ENCODE data around the gene KCNA10. TPM values are rescaled to one million over a fixed set of nuclear protein-coding genes. Genes with fewer than 3 reads are reported as not detected.

The KCNA10 gene
- total RNA-seq, 4 donors from 2014 or later: not detected

- Histone ChIP-seq H3K27ac (no peak overlapping the region), H3K9me3 (no peaks in the 10 kb centered on the region), H3K4me3 (no peak overlapping the region), H3K36me3 (no peaks in the 10 kb centered on the region), H3K27me3 (peaks cover 19% of the 10 kb centered on the region), H3K4me1 (peaks cover 0 to 6% (median 3%) of the 10 kb centered on the region in 4 donors)
- in situ Hi-C loops (cut with MboI; ENCODE audit: low pct_ligation_motif_present in 1 of 4, low pct_unique_long_range_greater_than_20kb in 1 of 4, low sequenced_read_pairs in 3 of 4): no loop called here
- WGBS, 2 donors (ENCODE audit: low coverage in 1 of 2): 43 to 69% methylated on average over 3 to 4 of the region's 4 CpGs
- DNase-seq: no peak
- TF ChIP-seq EP300 (IDR thresholded peaks at IDR 0.05; ENCODE audit: low read depth) (no peak), CTCF (IDR thresholded peaks at IDR 0.05) (no peak), POLR2AphosphoS5 (IDR thresholded peaks at IDR 0.05) (no peak), POLR2A (IDR thresholded peaks at IDR 0.05) (no peak)
- intact Hi-C loops (cut with DNase I; ENCODE audit: low total_unique reads): no loop called here
Measured at GRCh38 chr1:110523011-110523410, 4.0 kb upstream of the KCNA10 start.

DNA sequence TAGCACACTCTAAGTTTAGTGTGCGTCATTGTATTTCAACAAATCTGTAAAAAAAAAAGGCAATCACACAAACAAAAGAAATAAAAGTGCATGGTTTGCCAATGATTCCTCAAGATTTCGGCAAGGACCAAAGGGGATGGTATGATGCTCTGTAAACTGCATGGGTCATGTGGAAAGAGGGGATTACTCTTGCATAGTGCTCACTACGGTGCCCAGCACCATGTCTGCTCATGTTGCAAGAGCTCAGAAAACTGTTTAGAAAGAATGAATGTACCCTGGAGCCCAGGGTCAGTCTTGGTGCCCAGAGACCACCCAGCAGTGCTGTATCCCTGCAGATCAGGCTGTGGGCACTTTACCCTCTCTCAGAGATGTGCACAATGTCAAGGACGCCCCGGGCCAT is 3.6 kb upstream of the KCNA10 start:
- no peak for TF ChIP-seq CTCF (IDR thresholded peaks at IDR 0.05)
- TF ChIP-seq POLR2AphosphoS5 (IDR thresholded peaks at IDR 0.05): no peak
- TF ChIP-seq EP300 (IDR thresholded peaks at IDR 0.05; ENCODE audit: low read depth): no peak
- no peak for TF ChIP-seq POLR2A (IDR thresholded peaks at IDR 0.05)
- peaks cover 19% of the 10 kb centered on the region for H3K27me3 ChIP-seq
- in situ Hi-C loops (cut with MboI; ENCODE audit: low pct_ligation_motif_present in 1 of 4, low pct_unique_long_range_greater_than_20kb in 1 of 4, low sequenced_read_pairs in 3 of 4) (no loop called here), intact Hi-C loops (cut with DNase I; ENCODE audit: low total_unique reads) (no loop called here)
- no peak overlapping the region for H3K27ac ChIP-seq
- H3K4me1 ChIP-seq: peaks cover 0 to 6% (median 3%) of the 10 kb centered on the region in 4 donors
- no peaks in the 10 kb centered on the region for H3K9me3 ChIP-seq
- no peak for DNase-seq
- no peak overlapping the region for H3K4me3 ChIP-seq
- WGBS, 2 donors (ENCODE audit: low coverage in 1 of 2): 65 to 80% methylated on average over 2 to 5 of the region's 5 CpGs
- H3K36me3 ChIP-seq: no peaks in the 10 kb centered on the region

DNA sequence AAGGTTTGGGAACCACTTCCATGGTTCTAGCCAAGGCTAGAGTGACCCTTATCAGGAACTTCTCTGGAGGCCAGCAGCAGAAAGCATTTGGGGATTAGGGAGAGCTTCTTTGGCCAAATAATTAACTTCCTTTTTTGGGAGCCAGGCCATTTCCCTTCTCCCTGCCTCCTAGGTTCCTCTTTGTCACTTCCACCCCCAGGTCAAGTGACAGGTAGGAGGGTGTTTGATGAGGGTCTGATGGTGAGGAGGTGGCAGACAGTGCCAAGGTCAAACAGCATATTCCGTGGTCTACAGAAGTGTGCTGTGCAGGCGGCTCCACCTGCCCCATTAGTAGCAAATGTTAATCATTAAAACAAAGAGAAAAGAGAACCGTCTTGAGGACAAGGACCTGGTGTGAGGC is 1.9 kb upstream of the KCNA10 start:
- peaks cover 0 to 6% (median 3%) of the 10 kb centered on the region in 4 donors for H3K4me1 ChIP-seq
- no peak for TF ChIP-seq CTCF (IDR thresholded peaks at IDR 0.05)
- no peak for TF ChIP-seq EP300 (IDR thresholded peaks at IDR 0.05; ENCODE audit: low read depth)
- no peak for TF ChIP-seq POLR2A (IDR thresholded peaks at IDR 0.05)
- TF ChIP-seq POLR2AphosphoS5 (IDR thresholded peaks at IDR 0.05): no peak
- intact Hi-C loops (cut with DNase I; ENCODE audit: low total_unique reads): no loop called here
- H3K27ac ChIP-seq: no peak overlapping the region
- H3K36me3 ChIP-seq: no peaks in the 10 kb centered on the region
- no peak overlapping the region for H3K4me3 ChIP-seq
- peaks cover 19% of the 10 kb centered on the region for H3K27me3 ChIP-seq
- in situ Hi-C loops (cut with MboI; ENCODE audit: low pct_ligation_motif_present in 1 of 4, low pct_unique_long_range_greater_than_20kb in 1 of 4, low sequenced_read_pairs in 3 of 4): no loop called here
- H3K9me3 ChIP-seq: no peaks in the 10 kb centered on the region
- no peak for DNase-seq
- WGBS, 2 donors (ENCODE audit: low coverage in 1 of 2): 46 to 50% methylated on average over 3 of the region's 3 CpGs

GRCh38 chr1:110515891-110516290 is 3.1 kb downstream of the KCNA10 start:
- in situ Hi-C loops (cut with MboI; ENCODE audit: low pct_ligation_motif_present in 1 of 4, low pct_unique_long_range_greater_than_20kb in 1 of 4, low sequenced_read_pairs in 3 of 4): no loop called here
- 20 to 70% methylated on average over 1 to 5 of the region's 5 CpGs for WGBS, 2 donors (ENCODE audit: low coverage in 1 of 2)
- Histone ChIP-seq H3K4me3 (no peak overlapping the region), H3K9me3 (no peaks in the 10 kb centered on the region), H3K27me3 (peaks cover 3% of the 10 kb centered on the region), H3K36me3 (no peaks in the 10 kb centered on the region), H3K27ac (no peak overlapping the region), H3K4me1 (no peaks in the 10 kb centered on the region)
- intact Hi-C loops (cut with DNase I; ENCODE audit: low total_unique reads): no loop called here
- TF ChIP-seq EP300 (IDR thresholded peaks at IDR 0.05; ENCODE audit: low read depth) (no peak), POLR2AphosphoS5 (IDR thresholded peaks at IDR 0.05) (no peak), CTCF (IDR thresholded peaks at IDR 0.05) (no peak), POLR2A (IDR thresholded peaks at IDR 0.05) (no peak)
- DNase-seq: no peak

All from transverse colon (tissue), 4 donors.